H1 (cell line): Measurements from ENCODE around the gene METTL1. TPM values are rescaled to one million over a fixed set of nuclear protein-coding genes. Genes with fewer than 3 reads are reported as not detected.

Experiments
- CTCF ChIA-PET: fragments of 300-600 bp; sonication (Branson Sonifier 250); formaldehyde crosslinking; loops from one replicate; lab custom pipeline; 2021; ENCODE audit not compliant: partially characterized antibody; lab: Charles Lee
- POLR2A ChIA-PET: fragments of 300-600 bp; sonication (Branson Sonifier 250); formaldehyde crosslinking; loops from one replicate; lab custom pipeline; 2021; ENCODE audit warnings: inconsistent platforms; ENCODE audit not compliant: partially characterized antibody; lab: Charles Lee
- DNase-seq, 2 experiments: peaks; one replicate each; pipeline versions ENCODE4 v3.0.0 to v3.0.0-alpha.2; 2010 to 2022; ENCODE audit warnings: low spot score in 2 of 2, low read depth in 1 of 2, mixed read lengths in 1 of 2
- FAIRE-seq: peaks from 2 replicates; lab custom pipeline; 2011; peaks lifted over from hg19 to GRCh38; lab: Jason Lieb, UNC
- H2AFZ ChIP-seq: 2 replicates; pipeline ENCODE4 v1.8.1; 2012; ENCODE audit warnings: low read length, inconsistent platforms
- H2AK5ac ChIP-seq: 2 replicates; pipeline ENCODE4 v1.6.1; 2013; ENCODE audit warnings: low read depth, low read length
- H2BK120ac ChIP-seq: replicated peaks from 2 replicates; pipeline ENCODE3; 2013; ENCODE audit warnings: low read depth, low read length, inconsistent platforms
- H2BK12ac ChIP-seq: 2 replicates; pipeline ENCODE4 v1.6.1; 2013; ENCODE audit warnings: low read depth, low read length
- H2BK15ac ChIP-seq: 2 replicates; pipeline ENCODE4 v1.6.1; 2013; ENCODE audit warnings: low read length
- H2BK20ac ChIP-seq: 2 replicates; pipeline ENCODE4 v1.6.1; 2013; ENCODE audit warnings: low read length
- H2BK5ac ChIP-seq: 2 replicates; pipeline ENCODE4 v1.6.1; 2013; ENCODE audit warnings: low read depth, low read length
- H3K14ac ChIP-seq: 2 replicates; pipeline ENCODE4 v1.6.1; 2013; ENCODE audit warnings: inconsistent platforms; ENCODE audit not compliant: insufficient read length
- H3K18ac ChIP-seq: 2 replicates; pipeline ENCODE4 v1.6.1; 2013; ENCODE audit warnings: low read length; ENCODE audit errors: extremely low read depth
- H3K23ac ChIP-seq: 2 replicates; pipeline ENCODE4 v1.6.1; 2013; ENCODE audit warnings: inconsistent platforms; ENCODE audit not compliant: insufficient read length
- H3K23me2 ChIP-seq: 2 replicates; pipeline ENCODE4 v1.6.1; 2013; ENCODE audit warnings: low read depth, low read length
- H3K27ac ChIP-seq: 2 replicates; pipeline ENCODE4 v1.6.1; 2011; ENCODE audit warnings: low read depth, low read length, inconsistent platforms
- H3K27me3 ChIP-seq, 4 experiments: replicated peaks in 1 of 4; 1 replicate in 1 of 4; 2 replicates in 3 of 4; pipeline versions ENCODE4 v1.6.1 to v1.8.1; 2011 to 2013; ENCODE audit warnings: low read length in 3 of 4, mild to moderate bottlenecking in 3 of 4, inconsistent platforms in 2 of 4, mixed read lengths in 2 of 4, moderate library complexity in 1 of 4; ENCODE audit not compliant: control insufficient read depth in 3 of 4, insufficient read depth in 3 of 4; ENCODE audit errors: extremely low read depth in 1 of 4
- H3K36me3 ChIP-seq, 4 experiments: 2 replicates each; pipeline versions ENCODE4 v1.6.1 to v1.8.1; 2011 to 2013; ENCODE audit warnings: mild to moderate bottlenecking in 4 of 4, low read length in 3 of 4, moderate library complexity in 2 of 4, control low read depth in 1 of 4, inconsistent platforms in 1 of 4; ENCODE audit not compliant: insufficient read depth in 4 of 4, control insufficient read depth in 2 of 4
- H3K4ac ChIP-seq: replicated peaks from 2 replicates; pipeline ENCODE3; 2013; ENCODE audit warnings: low read length, low read depth, mixed read lengths, inconsistent platforms; ENCODE audit not compliant: insufficient read length
- H3K4me1 ChIP-seq, 4 experiments: replicated peaks in 1 of 4; 1 replicate in 1 of 4; 2 replicates in 3 of 4; pipeline versions ENCODE4 v1.6.1 to v1.8.1; 2011 to 2013; ENCODE audit warnings: low read length in 3 of 4, inconsistent platforms in 2 of 4, mixed read lengths in 1 of 4; ENCODE audit not compliant: insufficient read depth in 4 of 4, control insufficient read depth in 3 of 4
- H3K4me2 ChIP-seq, 2 experiments: 2 replicates each; pipeline versions ENCODE4 v1.6.1 to v1.8.1; 2011 to 2013; ENCODE audit warnings: low read depth in 2 of 2, low read length in 2 of 2, control low read depth in 1 of 2, inconsistent platforms in 1 of 2, mild to moderate bottlenecking in 1 of 2; ENCODE audit not compliant: insufficient read depth in 1 of 2
- H3K4me3 ChIP-seq, 4 experiments: fragments of 200-600, 300-600 bp in 1 of 4; sonication (generic), shearing (Covaris generic), sonication (Bioruptor Twin) in 1 of 4; 2 replicates each; pipeline versions ENCODE4 v1.5.1 to v1.8.1; 2011 to 2016; ENCODE audit warnings: low read length in 4 of 4, low read depth in 3 of 4, control low read depth in 2 of 4, inconsistent platforms in 2 of 4, mild to moderate bottlenecking in 2 of 4, mixed read lengths in 1 of 4, moderate library complexity in 1 of 4; ENCODE audit not compliant: insufficient read depth in 2 of 4; ENCODE audit errors: extremely low read depth in 1 of 4
- H3K56ac ChIP-seq: replicated peaks from 2 replicates; pipeline ENCODE3; 2013; ENCODE audit warnings: low read depth, mild to moderate bottlenecking, mixed read lengths, low read length, inconsistent platforms; ENCODE audit not compliant: insufficient read length
- H3K79me1 ChIP-seq: 2 replicates; pipeline ENCODE4 v1.6.1; 2013; ENCODE audit warnings: low read depth, low read length, control low read depth
- H3K79me2 ChIP-seq, 2 experiments: 2 replicates each; pipeline versions ENCODE4 v1.6.1 to v1.8.1; 2012 to 2013; ENCODE audit warnings: low read length in 2 of 2, mild to moderate bottlenecking in 2 of 2, inconsistent platforms in 1 of 2; ENCODE audit not compliant: insufficient read depth in 2 of 2, control insufficient read depth in 1 of 2
- H3K9ac ChIP-seq, 4 experiments: replicated peaks in 1 of 4; 1 replicate in 1 of 4; 2 replicates in 3 of 4; pipeline versions ENCODE4 v1.6.1 to v1.8.1; 2011 to 2013; ENCODE audit warnings: low read depth in 3 of 4, low read length in 3 of 4, control low read depth in 2 of 4, mild to moderate bottlenecking in 2 of 4, moderate library complexity in 2 of 4, inconsistent platforms in 1 of 4; ENCODE audit errors: extremely low read depth in 1 of 4
- H3K9me3 ChIP-seq, 2 experiments: 2 replicates each; pipeline versions ENCODE4 v1.6.1 to v1.8.1; 2012 to 2013; ENCODE audit warnings: mild to moderate bottlenecking in 2 of 2, moderate library complexity in 2 of 2, control low read depth in 1 of 2, inconsistent platforms in 1 of 2, low read depth in 1 of 2, low read length in 1 of 2, mixed read lengths in 1 of 2; ENCODE audit not compliant: insufficient read depth in 2 of 2
- H4K20me1 ChIP-seq, 2 experiments: replicated peaks in 1 of 2; 2 replicates each; pipeline versions ENCODE3 to v1.8.1; 2011 to 2013; ENCODE audit warnings: inconsistent platforms in 2 of 2, low read length in 2 of 2, mild to moderate bottlenecking in 1 of 2; ENCODE audit not compliant: insufficient read depth in 2 of 2, control insufficient read depth in 1 of 2
- H4K5ac ChIP-seq: 2 replicates; pipeline ENCODE4 v1.6.1; 2013; ENCODE audit warnings: low read length, low read depth, mixed read lengths, inconsistent platforms; ENCODE audit not compliant: insufficient read length
- H4K8ac ChIP-seq: 2 replicates; pipeline ENCODE4 v1.8.0; 2013; ENCODE audit warnings: mild to moderate bottlenecking, moderate library complexity, low read length, inconsistent platforms; ENCODE audit not compliant: insufficient read depth; ENCODE audit errors: extremely low read depth
- H4K91ac ChIP-seq: replicated peaks from 2 replicates; pipeline ENCODE3; 2013; ENCODE audit warnings: low read length, mixed read lengths, inconsistent platforms; ENCODE audit not compliant: insufficient read length
- EZH2 ChIP-seq: fragments of 200-600 bp; sonication (generic); IDR thresholded peaks from 2 replicates; pipeline ENCODE4 v1.7.1; 2012; ENCODE audit warnings: low read depth, mild to moderate bottlenecking, moderate library complexity, low read length, inconsistent platforms; ENCODE audit not compliant: severe bottlenecking
- JUN ChIP-seq: IDR thresholded peaks from 2 replicates; pipeline ENCODE4 v1.6.1; 2011; ENCODE audit warnings: low read depth, mild to moderate bottlenecking, improper control_type of control experiment, low read length
- WGBS, 2 experiments: shearing (Covaris generic) in 1 of 2; methylation state at CpG; one replicate each; pipeline versions ENCODE4 v1.1.6 to v1.1.7; 2013 to 2015; ENCODE audit warnings: low lambda C conversion rate in 2 of 2, mixed read lengths in 2 of 2, inconsistent platforms in 1 of 2, low coverage in 1 of 2, missing lambda C conversion rate in 1 of 2; ENCODE audit not compliant: insufficient replicate concordance in 2 of 2, insufficient coverage in 1 of 2, insufficient read length in 1 of 2; ENCODE audit errors: extremely low coverage in 1 of 2, missing lambda C conversion rate in 1 of 2; 5-methylcytosine and 5-hydroxymethylcytosine counted together
- polyA plus RNA-seq, 7 experiments: library from polyadenylated mRNA; depleted of rRNA in 3 of 7; stranded (reverse) in 5 of 7; unstranded in 2 of 7; fragments of >200 nt in 5 of 7; fragments of 200-250 nt in 2 of 7; gene quantifications; 1 replicate in 5 of 7; 2 replicates in 1 of 7; 4 replicates in 1 of 7; pipeline versions ENCODE4 v1.2.1 to v1.2.3, GENCODE V29; 2011 to 2013; ENCODE audit warnings: missing spikeins in 2 of 7, mixed read lengths in 2 of 7
- total RNA-seq: library from RNA; stranded (reverse); fragmentation: NEBNext Ultra II Directional; extraction: Animal tissue kit (Norgen Biotek cat#: 25700); gene quantifications from 2 replicates; pipeline ENCODE4 v1.2.1, GENCODE V29; 2021

The METTL1 gene
- total and polyA plus RNA-seq, 2 of the 8 experiments (the other 6 are each of a cell fraction or from before 2014, with no cell fraction given) = 40.5 to 46.0 TPM

GRCh38 chr12:57771236-57771872, 551 bp downstream of the METTL1 start:
- WGBS, 2 experiments = 14% methylated on average over 16 of the region's 16 CpGs; no CpG with 5 or more reads in 1 of the 2 experiments
- peak overlapping the region; percentile 99 for H3K27ac ChIP-seq
- H4K5ac ChIP-seq = peak overlapping the region; percentile 2
- no peak overlapping the region for H3K23ac ChIP-seq
- H3K9ac ChIP-seq = peak overlapping the region; percentile 54 to 100 (median 98)
- no peak overlapping the region for H3K56ac ChIP-seq
- H2AFZ ChIP-seq = peak overlapping the region; percentile 80
- H3K4me2 ChIP-seq = peak overlapping the region; percentile 96 to 99
- no peaks in the 10 kb centered on the region for H3K9me3 ChIP-seq
- DNase-seq (peak; percentile 80 to 95), FAIRE-seq (no peak)
- no peak overlapping the region for H2BK120ac ChIP-seq
- no peaks in the 10 kb centered on the region; the same call in 1 of the 2 replicates for H3K79me1 ChIP-seq
- H3K79me2 ChIP-seq = 0 out of 4 replicates have a peak, but pooled peaks cover 0 to 7% of the 10 kb centered on the region in 2 experiments
- H3K18ac ChIP-seq = peak overlapping the region; percentile 99
- peak overlapping the region; percentile 99; the same call in 1 of the 2 replicates for H2BK12ac ChIP-seq
- H3K4ac ChIP-seq = peak overlapping the region; percentile 3
- TF ChIP-seq JUN (0 out of 2 replicates have a peak, but pooled peaks have one; percentile 47), EZH2 (no peak)
- H2AK5ac ChIP-seq = no peak overlapping the region; the same call in 1 of the 2 replicates
- ChIA-PET CTCF (interaction anchor here (1.0 to 1.6 kb wide), 7 partner anchors 10 to 78 kb away, joined by 3 to 7 read pairs (median 3); partner anchors contain the start of genes OS9 and TSFM), POLR2A (interaction anchor here (0.9 to 2.0 kb wide), 22 partner anchors 9 to 178 kb away, joined by 3 to 22 read pairs (median 4); partner anchors contain the start of genes CTDSP2, TSFM and TSPAN31)
- no peak overlapping the region for H4K91ac ChIP-seq
- peaks cover 18% of the 10 kb centered on the region; the same call in 1 of the 2 replicates for H3K23me2 ChIP-seq
- H2BK15ac ChIP-seq = no peak overlapping the region
- H2BK20ac ChIP-seq = no peak overlapping the region
- peaks cover 0 to under 1% of the 10 kb centered on the region in 2 experiments for H4K20me1 ChIP-seq
- H4K8ac ChIP-seq = peak overlapping the region; percentile 100; the same call in 1 of the 2 replicates
- H3K14ac ChIP-seq = peak overlapping the region; percentile 35
- peaks cover 6 to 15% (median 9%) of the 10 kb centered on the region in 4 experiments for H3K4me1 ChIP-seq
- H2BK5ac ChIP-seq = peak overlapping the region; percentile 100
- H3K4me3 ChIP-seq = peak overlapping the region; percentile 79 to 99 (median 95)
- peaks cover 10 to 17% (median 13%) of the 10 kb centered on the region in 4 experiments; a peak in 7 of 8 replicates for H3K36me3 ChIP-seq
- H3K27me3 ChIP-seq = peaks cover under 1 to 12% (median 8%) of the 10 kb centered on the region in 4 experiments; a peak in 6 of 7 replicates
